ENCODE results near the gene ANKRD6.

Gene ANKRD6

GRCh38 chr6:89667872-89668556 is 235.1 kb downstream of the ANKRD6 start:
- DNase-seq = no peak

GRCh38 chr6:89669002-89669401 is 236.1 kb downstream of the ANKRD6 start:
- DNase-seq = no peak

DNA sequence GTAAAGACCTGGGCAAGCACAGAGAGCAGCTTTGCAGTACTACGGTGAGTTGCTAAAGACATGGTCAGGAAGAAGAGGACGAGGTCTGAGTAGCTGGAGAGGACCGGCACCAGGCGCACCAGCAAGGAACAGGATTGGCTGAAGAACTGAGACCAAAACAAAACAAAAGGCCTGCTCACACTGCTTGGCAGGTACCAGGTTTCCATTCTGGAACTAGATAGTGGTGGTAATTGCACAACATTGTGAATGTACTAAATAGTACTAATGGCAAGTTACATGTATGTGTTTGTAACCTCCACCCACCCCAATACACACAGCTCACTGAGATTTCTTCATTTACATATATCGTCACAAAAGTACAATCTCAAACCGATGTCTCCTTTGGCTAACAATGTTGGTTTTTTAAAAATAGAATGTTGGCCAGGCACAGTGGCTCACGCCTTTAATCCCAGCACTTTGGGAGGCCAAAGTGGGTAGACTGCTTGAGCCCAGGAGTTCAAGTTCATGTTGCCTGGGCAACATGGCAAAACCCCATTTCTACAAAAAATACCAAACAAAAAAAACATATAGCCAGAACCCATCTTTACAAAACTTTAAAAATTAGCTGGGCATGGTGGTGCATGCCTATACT is 238.1 kb downstream of the ANKRD6 start:
- no peak for DNase-seq

- no peak for DNase-seq
Measured at GRCh38 chr6:89675949-89676748, 243.2 kb downstream of the ANKRD6 start.

GRCh38 chr6:89678531-89678930 is 245.6 kb downstream of the ANKRD6 start:
- no peak for DNase-seq

- DNase-seq = no peak
Measured at GRCh38 chr6:89679215-89680120, 246.5 kb downstream of the ANKRD6 start.

DNA sequence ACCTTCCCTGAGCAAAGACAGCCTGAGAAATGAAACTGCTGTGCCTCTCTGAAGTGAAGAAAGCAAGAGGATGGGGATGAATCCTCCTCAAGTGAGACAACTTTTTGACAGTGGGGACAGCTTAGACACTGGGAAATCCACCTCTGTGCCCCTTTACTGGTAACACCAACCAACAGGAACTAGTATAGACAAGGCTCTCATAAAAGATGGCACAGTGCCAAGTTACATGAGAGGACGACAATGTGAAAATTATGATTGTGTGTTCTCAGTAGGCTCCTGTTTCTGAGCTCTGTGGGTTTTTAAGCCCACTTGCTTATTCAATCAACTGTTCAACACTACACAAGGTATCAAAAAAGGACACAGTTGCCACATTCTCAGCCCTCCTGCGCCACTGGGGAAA is 247.2 kb downstream of the ANKRD6 start:
- DNase-seq = no peak

DNA sequence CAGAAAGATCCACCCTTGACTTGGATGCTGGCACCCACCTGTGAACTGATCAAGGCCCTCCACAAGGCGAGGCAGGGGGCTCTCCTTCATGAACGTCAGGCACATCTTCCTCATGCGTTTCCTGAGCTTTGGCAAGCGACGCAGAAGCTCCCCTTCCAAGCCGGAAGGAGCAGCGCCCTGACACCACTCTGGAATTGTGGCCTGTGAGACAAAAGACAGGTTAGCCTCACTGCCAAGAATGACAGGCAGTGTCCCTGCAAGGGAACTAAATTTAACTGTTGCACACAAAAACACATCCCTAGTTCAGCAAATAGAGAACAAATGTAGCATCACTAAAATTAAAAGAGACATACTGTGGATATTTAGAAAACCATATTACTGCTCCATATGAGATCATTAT is 247.6 kb downstream of the ANKRD6 start:
- DNase-seq = no peak

- DNase-seq = no peak
Measured at GRCh38 chr6:89681983-89682564, 249.1 kb downstream of the ANKRD6 start.

DNA sequence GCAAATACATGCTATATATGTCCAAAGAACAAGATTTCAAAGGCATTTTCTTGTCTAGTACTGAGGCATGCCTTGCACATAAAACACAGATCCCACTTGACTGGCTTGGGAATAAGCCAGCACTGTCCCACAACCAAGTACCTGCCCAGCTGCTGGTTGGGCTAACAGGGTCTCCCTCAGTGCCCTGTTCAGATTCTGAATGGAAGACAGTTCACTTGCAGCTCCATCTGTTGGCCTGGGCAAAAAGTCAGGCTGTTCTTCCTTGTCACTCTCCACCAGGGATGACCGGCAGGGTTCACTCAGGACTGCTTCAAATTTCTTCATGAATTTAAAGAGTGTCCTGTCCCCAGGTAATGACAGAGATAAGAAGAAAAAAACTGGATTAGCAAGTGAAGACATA is 250.0 kb downstream of the ANKRD6 start:
- no peak for DNase-seq

Data from NCI-H187 treated with DMSO at 0.1 percent for 48 hours (cell line).